ENCODE measurements around the gene OR6B1. TPM values are rescaled to one million over a fixed set of nuclear protein-coding genes. Genes with fewer than 3 reads are reported as not detected.

Gene OR6B1
- total and polyA plus RNA-seq, 2 of the 8 experiments (the other 6 are each of a cell fraction or from before 2014, with no cell fraction given), result not detected

GRCh38 chr7:144032985-144033709 is 33.0 kb downstream of the OR6B1 start:
- Histone ChIP-seq H2BK20ac (ENCODE audit: low read length) (no peak overlapping the region), H3K27me3 (replicated peaks in 1 of 4; ENCODE audit: control insufficient read depth in 3 of 4, extremely low read depth in 1 of 4, insufficient read depth in 3 of 4, low read length in 3 of 4) (no peaks in the 10 kb centered on the region), H3K18ac (ENCODE audit: extremely low read depth, low read length) (no peak overlapping the region), H4K5ac (ENCODE audit: insufficient read length, low read depth, low read length) (no peak overlapping the region), H3K23ac (ENCODE audit: insufficient read length) (no peak overlapping the region), H2AFZ (ENCODE audit: low read length) (peak overlapping the region; percentile 81; the same call in 1 of the 2 replicates), H3K9me3 (ENCODE audit: insufficient read depth in 2 of 2, low read depth in 1 of 2, low read length in 1 of 2) (no peaks in the 10 kb centered on the region), H3K79me2 (ENCODE audit: control insufficient read depth in 1 of 2, insufficient read depth in 2 of 2, low read length in 2 of 2) (no peaks in the 10 kb centered on the region), H3K4ac (replicated peaks; ENCODE audit: insufficient read length, low read depth, low read length) (no peak overlapping the region), H3K27ac (ENCODE audit: low read depth, low read length) (no peak overlapping the region), H2BK5ac (ENCODE audit: low read depth, low read length) (no peak overlapping the region), H2BK12ac (ENCODE audit: low read depth, low read length) (no peak overlapping the region), H2AK5ac (ENCODE audit: low read depth, low read length) (no peak overlapping the region), H4K20me1 (replicated peaks in 1 of 2; ENCODE audit: control insufficient read depth in 1 of 2, insufficient read depth in 2 of 2, low read length in 2 of 2) (no peaks in the 10 kb centered on the region), H3K4me3 (ENCODE audit: extremely low read depth in 1 of 4, insufficient read depth in 2 of 4, low read depth in 3 of 4, low read length in 4 of 4) (no peak overlapping the region), H3K4me1 (replicated peaks in 1 of 4; ENCODE audit: control insufficient read depth in 3 of 4, insufficient read depth in 4 of 4, low read length in 3 of 4) (no peaks in the 10 kb centered on the region), H3K56ac (replicated peaks; ENCODE audit: insufficient read length, low read depth, low read length) (no peak overlapping the region), H3K23me2 (ENCODE audit: low read depth, low read length) (no peaks in the 10 kb centered on the region), H3K79me1 (ENCODE audit: low read depth, low read length) (no peaks in the 10 kb centered on the region), H3K9ac (replicated peaks in 1 of 4; ENCODE audit: extremely low read depth in 1 of 4, low read depth in 3 of 4, low read length in 3 of 4) (no peak overlapping the region), H3K4me2 (ENCODE audit: insufficient read depth in 1 of 2, low read depth in 2 of 2, low read length in 2 of 2) (no peak overlapping the region), H4K91ac (replicated peaks; ENCODE audit: insufficient read length, low read length) (no peak overlapping the region), H2BK15ac (ENCODE audit: low read length) (no peak overlapping the region), H3K14ac (ENCODE audit: insufficient read length) (no peak overlapping the region), H2BK120ac (replicated peaks; ENCODE audit: low read depth, low read length) (no peak overlapping the region), H4K8ac (ENCODE audit: extremely low read depth, insufficient read depth, low read length) (no peak overlapping the region), H3K36me3 (ENCODE audit: control insufficient read depth in 2 of 4, insufficient read depth in 4 of 4, low read length in 3 of 4) (no peaks in the 10 kb centered on the region)
- DNase-seq (ENCODE audit: low read depth in 1 of 2, low spot score in 2 of 2) (no peak), FAIRE-seq (no peak)
- CTCF ChIA-PET (ENCODE audit: partially characterized antibody), result interaction anchor here (0.7 to 2.3 kb wide), 5 partner anchors 12 to 1399 kb away, joined by 3 to 7 read pairs (median 3); no protein-coding TSS in a partner anchor
- TF ChIP-seq NRF1 (IDR thresholded peaks at IDR 0.05; ENCODE audit: low read depth, low read length), result no peak
- POLR2A ChIA-PET (ENCODE audit: partially characterized antibody), result interaction anchor here (0.6 to 0.7 kb wide), 2 partner anchors 45 to 804 kb away, joined by 3 read pairs; no protein-coding TSS in a partner anchor
- 70% methylated on average over 1 of the region's 1 CpG; no CpG with 5 or more reads in 1 of the 2 experiments for WGBS, 2 experiments (ENCODE audit: extremely low coverage in 1 of 2, insufficient coverage in 1 of 2, insufficient read length in 1 of 2, insufficient replicate concordance in 2 of 2, low coverage in 1 of 2, low lambda C conversion rate in 2 of 2, missing lambda C conversion rate in 1 of 2)

All from H1 (cell line).